Ishikawa (cell line): ENCODE data around the gene OR1D5.

Source experiments
- CEBPB ChIP-seq: IDR thresholded peaks from 2 replicates; pipeline ENCODE4 v1.6.1; 2012
- CREB1 ChIP-seq: IDR thresholded peaks from 2 replicates; pipeline ENCODE4 v1.6.1; 2012; ENCODE audit warnings: low read depth
- EGR1 ChIP-seq: IDR thresholded peaks from 2 replicates; pipeline ENCODE4 v1.6.1; 2012
- EP300 ChIP-seq: IDR thresholded peaks from 2 replicates; pipeline ENCODE4 v1.6.1; 2012; ENCODE audit warnings: borderline replicate concordance
- FOXM1 ChIP-seq: IDR thresholded peaks from 2 replicates; pipeline ENCODE4 v1.6.1; 2012; ENCODE audit warnings: low read depth, borderline replicate concordance
- NFIC ChIP-seq: IDR thresholded peaks from 2 replicates; pipeline ENCODE4 v1.6.1; 2012
- RAD21 ChIP-seq: IDR thresholded peaks from 2 replicates; pipeline ENCODE4 v1.6.1; 2012; ENCODE audit warnings: low read depth
- REST ChIP-seq: IDR thresholded peaks from 2 replicates; pipeline ENCODE4 v1.6.1; 2012; ENCODE audit warnings: low read depth, mild to moderate bottlenecking
- TAF1 ChIP-seq: IDR thresholded peaks from 2 replicates; pipeline ENCODE4 v1.6.1; 2012; ENCODE audit warnings: low read depth, mild to moderate bottlenecking
- TCF12 ChIP-seq: IDR thresholded peaks from 2 replicates; pipeline ENCODE4 v1.6.1; 2012; ENCODE audit warnings: low read depth
- TEAD4 ChIP-seq: IDR thresholded peaks from 2 replicates; pipeline ENCODE4 v1.6.1; 2012
- YY1 ChIP-seq: IDR thresholded peaks from 2 replicates; pipeline ENCODE4 v1.6.1; 2012; ENCODE audit warnings: low read depth
- ZBTB7A ChIP-seq: IDR thresholded peaks from 2 replicates; pipeline ENCODE4 v1.6.1; 2012; ENCODE audit warnings: low read depth
- TF ChIP-seq, protein P1 (sequence below): IDR thresholded peaks from 2 replicates; pipeline ENCODE4 v1.6.1; 2012
- TF ChIP-seq, protein P2 (sequence below): IDR thresholded peaks from 2 replicates; pipeline ENCODE4 v1.6.1; 2012

OR1D5 gene

GRCh38 chr17:3020381-3020780 is 43.0 kb downstream of the OR1D5 start:
- TF ChIP-seq EGR1 (no peak), CREB1 (no peak), TEAD4 (no peak), TCF12 (no peak), YY1 (no peak), FOXM1 (no peak)
- TF ChIP-seq, protein P1, sequence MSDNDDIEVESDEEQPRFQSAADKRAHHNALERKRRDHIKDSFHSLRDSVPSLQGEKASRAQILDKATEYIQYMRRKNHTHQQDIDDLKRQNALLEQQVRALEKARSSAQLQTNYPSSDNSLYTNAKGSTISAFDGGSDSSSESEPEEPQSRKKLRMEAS, result no peak

DNA sequence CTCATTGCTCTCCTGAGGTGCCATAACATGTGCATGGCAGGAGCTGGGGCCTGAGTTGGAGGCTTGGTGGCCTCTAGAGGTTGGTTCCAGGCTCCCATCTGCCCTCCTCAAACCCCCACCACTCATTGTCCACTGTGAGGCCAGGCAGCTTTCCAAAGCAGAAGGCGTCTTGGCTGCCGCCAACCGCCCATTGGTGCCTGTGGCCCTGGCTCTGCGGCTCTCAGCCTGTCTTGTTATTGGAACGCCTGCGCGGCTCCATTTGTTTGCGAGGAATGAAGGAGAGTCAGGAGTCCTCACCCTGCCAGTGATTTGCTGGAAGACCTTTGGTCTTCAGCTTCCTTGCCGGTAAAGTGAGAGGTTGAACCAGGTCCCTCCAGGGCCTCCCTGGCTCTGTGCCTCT is 43.6 kb downstream of the OR1D5 start:
- TF ChIP-seq REST (no peak), TCF12 (no peak), NFIC (no peak), ZBTB7A (no peak), EGR1 (no peak), CEBPB (no peak), YY1 (no peak)
- TF ChIP-seq, protein P1, result no peak
- TF ChIP-seq, protein P2, sequence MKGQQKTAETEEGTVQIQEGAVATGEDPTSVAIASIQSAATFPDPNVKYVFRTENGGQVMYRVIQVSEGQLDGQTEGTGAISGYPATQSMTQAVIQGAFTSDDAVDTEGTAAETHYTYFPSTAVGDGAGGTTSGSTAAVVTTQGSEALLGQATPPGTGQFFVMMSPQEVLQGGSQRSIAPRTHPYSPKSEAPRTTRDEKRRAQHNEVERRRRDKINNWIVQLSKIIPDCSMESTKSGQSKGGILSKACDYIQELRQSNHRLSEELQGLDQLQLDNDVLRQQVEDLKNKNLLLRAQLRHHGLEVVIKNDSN, result no peak

DNA sequence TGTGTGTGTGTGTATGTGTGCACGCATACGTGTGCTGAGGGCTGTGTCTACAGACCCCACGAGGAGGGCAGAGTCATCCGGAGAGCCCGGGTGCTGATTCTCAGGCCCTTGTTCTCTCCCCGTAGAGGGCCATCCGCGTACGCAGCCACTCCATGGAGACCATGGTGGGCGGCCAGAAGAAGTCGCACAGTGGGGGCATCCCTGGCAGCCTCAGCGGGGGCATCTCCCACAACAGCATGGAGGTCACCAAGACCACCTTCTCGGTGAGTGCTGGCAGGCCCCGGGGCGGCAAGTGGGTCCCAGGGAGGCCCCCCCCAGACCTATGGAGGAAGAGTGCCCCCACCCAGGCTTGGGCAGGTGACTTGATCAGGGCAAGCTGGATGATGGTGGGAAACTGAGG is 45.5 kb downstream of the OR1D5 start:
- TF ChIP-seq, protein P1, result no peak
- TF ChIP-seq, protein P2, result no peak
- no peak for TF ChIP-seq TCF12
- TF ChIP-seq YY1, result no peak
- no peak for TF ChIP-seq RAD21
- TF ChIP-seq NFIC, result no peak
- TF ChIP-seq CEBPB, result no peak
- TF ChIP-seq TEAD4, result no peak
- TF ChIP-seq TAF1, result no peak
- no peak for TF ChIP-seq REST
- TF ChIP-seq CREB1, result no peak
- TF ChIP-seq ZBTB7A, result no peak
- TF ChIP-seq FOXM1, result no peak
- TF ChIP-seq EP300, result no peak
- no peak for TF ChIP-seq EGR1

- TF ChIP-seq EGR1 (no peak), CEBPB (no peak), TCF12 (no peak), EP300 (no peak), TAF1 (no peak), CREB1 (no peak), ZBTB7A (no peak), YY1 (no peak), FOXM1 (no peak), RAD21 (no peak), TEAD4 (no peak)
- TF ChIP-seq, protein P1, result no peak
Observed at GRCh38 chr17:3015890-3016289, 47.5 kb downstream of the OR1D5 start.

GRCh38 chr17:3012926-3013581 is 50.4 kb downstream of the OR1D5 start:
- TF ChIP-seq NFIC, result no peak
- peak; percentile 95 for TF ChIP-seq RAD21
- no peak for TF ChIP-seq TCF12
- TF ChIP-seq ZBTB7A, result no peak
- no peak for TF ChIP-seq EP300
- TF ChIP-seq CEBPB, result no peak
